Measurements from ENCODE around the gene LDB2.

The LDB2 gene

DNA sequence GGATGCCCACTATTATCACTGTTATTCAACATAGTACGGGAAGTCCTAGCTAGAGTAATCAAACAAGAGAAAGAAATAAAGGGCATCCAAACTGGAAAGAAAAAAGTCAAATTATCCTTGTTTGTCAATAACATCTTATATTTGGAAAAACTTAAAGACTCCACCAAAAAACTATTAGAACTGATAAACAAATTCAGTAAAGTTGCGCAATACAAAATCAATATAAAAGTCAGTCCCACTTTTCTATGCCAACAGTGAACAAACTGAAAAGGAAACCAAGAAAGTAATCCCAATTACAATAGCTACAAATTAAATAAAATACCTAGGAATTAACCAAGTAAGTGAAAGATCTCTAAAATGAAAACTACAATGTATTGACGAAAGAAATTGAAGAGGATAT is 321.3 kb downstream of the LDB2 start:
- TF ChIP-seq EZH2phosphoT487 (IDR thresholded peaks at IDR 0.05; ENCODE audit: borderline replicate concordance, low read length), result no peak
- TF ChIP-seq CTCF (IDR thresholded peaks at IDR 0.05; ENCODE audit: low read depth, low read length, poor library complexity, severe bottlenecking), result no peak
- Histone ChIP-seq H3K4me1 (ENCODE audit: control insufficient read depth, low read length) (no peaks in the 10 kb centered on the region), H4K20me1 (ENCODE audit: control insufficient read depth, insufficient read depth, low read depth, low read length) (no peaks in the 10 kb centered on the region), H3K27ac (ENCODE audit: low read depth, low read length) (no peak overlapping the region), H3K9me2 (replicated peaks; ENCODE audit: control insufficient read depth, low read length) (no peaks in the 10 kb centered on the region), H3K36me3 (ENCODE audit: control insufficient read depth, low read length) (no peaks in the 10 kb centered on the region), H3K4me3 (ENCODE audit: low read length) (no peak overlapping the region), H3K4me2 (ENCODE audit: low read length) (no peak overlapping the region), H3K27me3 (ENCODE audit: control insufficient read depth, low read length) (no peaks in the 10 kb centered on the region), H3F3A (ENCODE audit: control insufficient read depth, insufficient read depth) (no peaks in the 10 kb centered on the region), H3K79me2 (ENCODE audit: control insufficient read depth, low read length) (no peaks in the 10 kb centered on the region), H3K9me3 (ENCODE audit: control insufficient read depth, insufficient read depth, low read length) (no peaks in the 10 kb centered on the region)

DNA sequence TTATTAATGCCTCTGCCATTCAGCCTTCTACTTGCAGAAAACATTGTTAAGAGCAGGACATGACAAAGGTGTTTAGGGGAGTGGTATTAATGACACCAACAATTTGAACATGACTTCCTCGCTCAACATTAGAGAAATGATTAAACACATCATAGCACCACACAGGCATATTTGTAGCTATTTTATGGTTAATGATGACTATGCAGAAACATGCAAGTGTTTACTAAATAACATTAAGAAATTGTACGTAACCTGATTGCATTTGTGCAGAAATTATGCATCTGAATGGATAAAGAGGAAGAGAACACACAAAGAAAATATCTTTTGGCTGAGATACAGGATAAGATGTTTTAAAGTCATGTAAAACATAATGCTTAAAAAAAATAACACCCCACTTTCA is 323.5 kb downstream of the LDB2 start:
- no peak overlapping the region for H3K4me2 ChIP-seq (ENCODE audit: low read length)
- no peak for TF ChIP-seq EZH2phosphoT487 (IDR thresholded peaks at IDR 0.05; ENCODE audit: borderline replicate concordance, low read length)
- no peaks in the 10 kb centered on the region for H3K9me2 ChIP-seq (replicated peaks; ENCODE audit: control insufficient read depth, low read length)
- H3K27me3 ChIP-seq (ENCODE audit: control insufficient read depth, low read length), result no peaks in the 10 kb centered on the region
- no peaks in the 10 kb centered on the region for H4K20me1 ChIP-seq (ENCODE audit: control insufficient read depth, insufficient read depth, low read depth, low read length)
- no peaks in the 10 kb centered on the region for H3K36me3 ChIP-seq (ENCODE audit: control insufficient read depth, low read length)
- H3K4me3 ChIP-seq (ENCODE audit: low read length), result no peak overlapping the region
- no peaks in the 10 kb centered on the region for H3F3A ChIP-seq (ENCODE audit: control insufficient read depth, insufficient read depth)
- H3K4me1 ChIP-seq (ENCODE audit: control insufficient read depth, low read length), result no peaks in the 10 kb centered on the region
- no peak overlapping the region for H3K27ac ChIP-seq (ENCODE audit: low read depth, low read length)
- no peaks in the 10 kb centered on the region for H3K79me2 ChIP-seq (ENCODE audit: control insufficient read depth, low read length)
- no peaks in the 10 kb centered on the region for H3K9me3 ChIP-seq (ENCODE audit: control insufficient read depth, insufficient read depth, low read length)

DNA sequence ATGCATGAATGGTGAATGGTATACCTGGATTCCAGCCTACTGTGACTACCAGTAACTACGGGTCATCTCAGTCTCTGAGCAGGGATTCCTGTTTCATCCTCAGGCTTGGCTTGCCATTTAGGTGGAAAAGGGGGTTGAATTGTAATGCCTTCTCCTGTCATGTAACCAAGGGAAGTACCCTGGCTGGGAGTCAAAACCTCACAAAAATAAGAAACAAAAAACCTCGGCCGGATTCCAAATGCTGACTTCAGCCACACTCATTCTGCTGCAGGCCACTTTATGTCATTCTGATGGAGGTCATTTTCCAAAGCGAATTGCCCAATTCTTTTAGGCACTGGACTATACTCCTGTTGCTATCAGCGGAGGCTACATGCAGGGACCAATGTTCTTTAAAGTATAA is 324.7 kb downstream of the LDB2 start:
- Histone ChIP-seq H4K20me1 (ENCODE audit: control insufficient read depth, insufficient read depth, low read depth, low read length) (no peaks in the 10 kb centered on the region), H3K4me1 (ENCODE audit: control insufficient read depth, low read length) (no peaks in the 10 kb centered on the region), H3K4me2 (ENCODE audit: low read length) (no peak overlapping the region), H3K36me3 (ENCODE audit: control insufficient read depth, low read length) (no peaks in the 10 kb centered on the region), H3K27me3 (ENCODE audit: control insufficient read depth, low read length) (no peaks in the 10 kb centered on the region), H3K27ac (ENCODE audit: low read depth, low read length) (no peak overlapping the region), H3K4me3 (ENCODE audit: low read length) (no peak overlapping the region), H3F3A (ENCODE audit: control insufficient read depth, insufficient read depth) (no peaks in the 10 kb centered on the region), H3K79me2 (ENCODE audit: control insufficient read depth, low read length) (no peaks in the 10 kb centered on the region), H3K9me2 (replicated peaks; ENCODE audit: control insufficient read depth, low read length) (no peaks in the 10 kb centered on the region), H3K9me3 (ENCODE audit: control insufficient read depth, insufficient read depth, low read length) (no peaks in the 10 kb centered on the region)
- no peak for TF ChIP-seq EZH2phosphoT487 (IDR thresholded peaks at IDR 0.05; ENCODE audit: borderline replicate concordance, low read length)
- no peak for TF ChIP-seq CTCF (IDR thresholded peaks at IDR 0.05; ENCODE audit: low read depth, low read length, poor library complexity, severe bottlenecking)

DNA sequence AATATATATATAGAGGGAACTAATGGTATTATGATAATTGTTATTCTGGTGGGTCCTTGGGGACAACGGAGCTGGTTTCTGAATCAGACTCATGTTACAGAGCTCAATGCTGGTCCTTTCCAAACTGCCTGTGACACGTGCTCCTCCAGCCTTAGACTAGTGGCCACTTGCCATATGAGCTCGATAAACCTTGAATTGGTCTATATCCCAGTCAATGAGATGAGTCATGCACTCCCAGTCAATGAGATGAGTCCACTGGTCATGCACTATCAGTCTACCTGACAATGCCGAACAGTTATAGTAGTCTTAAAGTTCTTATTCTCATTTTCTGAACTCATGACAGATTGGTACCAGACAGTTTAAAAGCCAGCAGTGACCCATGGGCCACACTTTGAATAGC is 325.2 kb downstream of the LDB2 start:
- Histone ChIP-seq H3K27ac (ENCODE audit: low read depth, low read length) (no peak overlapping the region), H3K9me3 (ENCODE audit: control insufficient read depth, insufficient read depth, low read length) (no peaks in the 10 kb centered on the region), H3K4me2 (ENCODE audit: low read length) (no peak overlapping the region), H3F3A (ENCODE audit: control insufficient read depth, insufficient read depth) (no peaks in the 10 kb centered on the region), H3K9me2 (replicated peaks; ENCODE audit: control insufficient read depth, low read length) (no peaks in the 10 kb centered on the region), H3K27me3 (ENCODE audit: control insufficient read depth, low read length) (no peaks in the 10 kb centered on the region), H3K79me2 (ENCODE audit: control insufficient read depth, low read length) (no peaks in the 10 kb centered on the region), H3K4me3 (ENCODE audit: low read length) (no peak overlapping the region), H3K4me1 (ENCODE audit: control insufficient read depth, low read length) (no peaks in the 10 kb centered on the region), H3K36me3 (ENCODE audit: control insufficient read depth, low read length) (no peaks in the 10 kb centered on the region), H4K20me1 (ENCODE audit: control insufficient read depth, insufficient read depth, low read depth, low read length) (no peaks in the 10 kb centered on the region)
- TF ChIP-seq CTCF (IDR thresholded peaks at IDR 0.05; ENCODE audit: low read depth, low read length, poor library complexity, severe bottlenecking), result no peak
- TF ChIP-seq EZH2phosphoT487 (IDR thresholded peaks at IDR 0.05; ENCODE audit: borderline replicate concordance, low read length), result no peak
